Glutamatergic neuron (in vitro differentiated cells): ENCODE results near the gene SYNRG. TPM values are rescaled to one million over a fixed set of nuclear protein-coding genes. Genes with fewer than 3 reads are reported as not detected.

Experiments
- DNase-seq: peaks from one replicate; pipeline ENCODE4 v3.0.0; 2022
- H3K27ac Mint-ChIP-seq: one replicate; pipeline ENCODE4 v1.8.0; 2020; ENCODE audit warnings: mild to moderate bottlenecking, mixed read lengths, inconsistent platforms; ENCODE audit not compliant: unreplicated experiment
- H3K27me3 Mint-ChIP-seq: one replicate; pipeline ENCODE4 v1.8.0; 2020; ENCODE audit warnings: mild to moderate bottlenecking, moderate library complexity, mixed read lengths, inconsistent platforms; ENCODE audit not compliant: unreplicated experiment
- H3K36me3 Mint-ChIP-seq: one replicate; pipeline ENCODE4 v1.8.0; 2020; ENCODE audit warnings: mild to moderate bottlenecking, mixed read lengths, inconsistent platforms; ENCODE audit not compliant: unreplicated experiment
- H3K4me1 Mint-ChIP-seq: one replicate; pipeline ENCODE4 v1.8.0; 2020; ENCODE audit warnings: mild to moderate bottlenecking, low read depth, mixed read lengths, inconsistent platforms; ENCODE audit not compliant: unreplicated experiment
- H3K4me3 Mint-ChIP-seq: one replicate; pipeline ENCODE4 v1.8.0; 2020; ENCODE audit warnings: mild to moderate bottlenecking, mixed read lengths, inconsistent platforms; ENCODE audit not compliant: unreplicated experiment
- H3K9me3 Mint-ChIP-seq: one replicate; pipeline ENCODE4 v1.8.0; 2020; ENCODE audit warnings: mild to moderate bottlenecking, moderate library complexity, mixed read lengths, inconsistent platforms; ENCODE audit not compliant: unreplicated experiment
- long read RNA-seq: library from polyadenylated mRNA; unstranded; transcript quantifications from one replicate; pipeline ENCODE4 v2.0.0, GENCODE V29; 2020; ENCODE audit not compliant: unreplicated experiment
- total RNA-seq: library from RNA; stranded (reverse); fragmentation: NEBNext Ultra II Directional; extraction: Animal tissue kit (Norgen Biotek cat#: 25700); gene quantifications from one replicate; pipeline ENCODE4 v1.2.1, GENCODE V29; 2021; ENCODE audit not compliant: unreplicated experiment
- TF ChIP-seq, protein P1 (sequence below): fragments of 200-600 bp; sonication (generic); IDR thresholded peaks from one replicate; pipeline ENCODE4 v1.5.0; 2021; ENCODE audit not compliant: partially characterized antibody, unreplicated experiment

The SYNRG gene, protein sequence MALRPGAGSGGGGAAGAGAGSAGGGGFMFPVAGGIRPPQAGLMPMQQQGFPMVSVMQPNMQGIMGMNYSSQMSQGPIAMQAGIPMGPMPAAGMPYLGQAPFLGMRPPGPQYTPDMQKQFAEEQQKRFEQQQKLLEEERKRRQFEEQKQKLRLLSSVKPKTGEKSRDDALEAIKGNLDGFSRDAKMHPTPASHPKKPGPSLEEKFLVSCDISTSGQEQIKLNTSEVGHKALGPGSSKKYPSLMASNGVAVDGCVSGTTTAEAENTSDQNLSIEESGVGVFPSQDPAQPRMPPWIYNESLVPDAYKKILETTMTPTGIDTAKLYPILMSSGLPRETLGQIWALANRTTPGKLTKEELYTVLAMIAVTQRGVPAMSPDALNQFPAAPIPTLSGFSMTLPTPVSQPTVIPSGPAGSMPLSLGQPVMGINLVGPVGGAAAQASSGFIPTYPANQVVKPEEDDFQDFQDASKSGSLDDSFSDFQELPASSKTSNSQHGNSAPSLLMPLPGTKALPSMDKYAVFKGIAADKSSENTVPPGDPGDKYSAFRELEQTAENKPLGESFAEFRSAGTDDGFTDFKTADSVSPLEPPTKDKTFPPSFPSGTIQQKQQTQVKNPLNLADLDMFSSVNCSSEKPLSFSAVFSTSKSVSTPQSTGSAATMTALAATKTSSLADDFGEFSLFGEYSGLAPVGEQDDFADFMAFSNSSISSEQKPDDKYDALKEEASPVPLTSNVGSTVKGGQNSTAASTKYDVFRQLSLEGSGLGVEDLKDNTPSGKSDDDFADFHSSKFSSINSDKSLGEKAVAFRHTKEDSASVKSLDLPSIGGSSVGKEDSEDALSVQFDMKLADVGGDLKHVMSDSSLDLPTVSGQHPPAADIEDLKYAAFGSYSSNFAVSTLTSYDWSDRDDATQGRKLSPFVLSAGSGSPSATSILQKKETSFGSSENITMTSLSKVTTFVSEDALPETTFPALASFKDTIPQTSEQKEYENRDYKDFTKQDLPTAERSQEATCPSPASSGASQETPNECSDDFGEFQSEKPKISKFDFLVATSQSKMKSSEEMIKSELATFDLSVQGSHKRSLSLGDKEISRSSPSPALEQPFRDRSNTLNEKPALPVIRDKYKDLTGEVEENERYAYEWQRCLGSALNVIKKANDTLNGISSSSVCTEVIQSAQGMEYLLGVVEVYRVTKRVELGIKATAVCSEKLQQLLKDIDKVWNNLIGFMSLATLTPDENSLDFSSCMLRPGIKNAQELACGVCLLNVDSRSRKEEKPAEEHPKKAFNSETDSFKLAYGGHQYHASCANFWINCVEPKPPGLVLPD (N-terminal part only)
- 65.8 TPM for total RNA-seq
- long read RNA-seq, partial matches to known transcripts, result 5 of 6 reads
- long read RNA-seq, other reads (novel, unspliced or antisense), result 1 of 6 reads

DNA sequence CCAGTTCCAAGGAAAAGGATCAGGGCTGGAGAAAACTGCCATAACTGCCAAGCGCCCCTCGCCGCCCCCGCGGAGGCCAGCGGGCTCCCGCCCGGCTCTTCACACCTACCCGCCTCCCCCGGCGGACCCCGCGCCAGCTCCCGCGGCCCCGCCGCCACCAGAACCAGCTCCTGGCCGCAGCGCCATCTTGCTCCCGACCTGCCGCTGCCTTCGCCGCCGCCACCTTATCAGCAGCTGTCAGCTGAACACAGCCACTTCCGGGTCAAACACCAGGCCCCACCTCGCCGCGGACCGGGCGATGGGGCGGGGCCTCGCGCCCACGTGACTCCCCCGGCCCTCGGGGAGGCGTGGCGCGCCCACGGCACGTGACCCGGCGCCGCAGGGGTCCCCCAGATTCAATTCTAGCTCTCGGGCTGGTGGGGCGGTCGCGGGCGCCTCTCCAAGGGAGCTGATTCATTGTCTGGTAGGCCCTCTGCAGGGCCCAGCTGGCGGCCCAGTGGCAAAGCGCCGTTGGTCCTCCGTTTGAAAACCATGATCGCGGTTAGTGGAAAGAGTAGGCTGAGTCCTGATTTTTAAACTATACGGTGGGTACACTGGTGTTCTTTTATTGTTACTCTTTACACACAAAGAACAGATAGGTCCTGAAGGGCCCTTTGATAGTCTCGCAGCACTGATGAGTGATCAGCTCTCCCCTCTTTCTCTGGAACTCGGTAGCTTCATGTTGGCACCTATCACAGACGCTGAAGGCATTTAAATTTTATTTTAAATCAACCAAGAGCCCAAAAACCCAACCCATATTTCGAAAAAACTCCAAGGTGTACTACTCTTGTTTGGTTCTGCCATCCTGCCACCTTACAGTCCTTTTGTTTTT, at the start of gene SYNRG:
TSS of gene SYNRG (minus strand) at position 249 of the 871 bp plus-strand sequence. CDS start at position 186, 63 bp downstream.
- Mint-ChIP-seq H3K36me3 (no peaks in the 10 kb centered on the region), H3K27ac (peak within 1 kb of the TSS; percentile 96), H3K9me3 (peaks cover 3% of the 10 kb centered on the region), H3K4me3 (peak within 1 kb of the TSS; percentile 93), H3K4me1 (peaks cover 19% of the 10 kb centered on the region), H3K27me3 (peaks cover 1% of the 10 kb centered on the region)
- DNase-seq, result peak; percentile 97
- TF ChIP-seq, protein P1, sequence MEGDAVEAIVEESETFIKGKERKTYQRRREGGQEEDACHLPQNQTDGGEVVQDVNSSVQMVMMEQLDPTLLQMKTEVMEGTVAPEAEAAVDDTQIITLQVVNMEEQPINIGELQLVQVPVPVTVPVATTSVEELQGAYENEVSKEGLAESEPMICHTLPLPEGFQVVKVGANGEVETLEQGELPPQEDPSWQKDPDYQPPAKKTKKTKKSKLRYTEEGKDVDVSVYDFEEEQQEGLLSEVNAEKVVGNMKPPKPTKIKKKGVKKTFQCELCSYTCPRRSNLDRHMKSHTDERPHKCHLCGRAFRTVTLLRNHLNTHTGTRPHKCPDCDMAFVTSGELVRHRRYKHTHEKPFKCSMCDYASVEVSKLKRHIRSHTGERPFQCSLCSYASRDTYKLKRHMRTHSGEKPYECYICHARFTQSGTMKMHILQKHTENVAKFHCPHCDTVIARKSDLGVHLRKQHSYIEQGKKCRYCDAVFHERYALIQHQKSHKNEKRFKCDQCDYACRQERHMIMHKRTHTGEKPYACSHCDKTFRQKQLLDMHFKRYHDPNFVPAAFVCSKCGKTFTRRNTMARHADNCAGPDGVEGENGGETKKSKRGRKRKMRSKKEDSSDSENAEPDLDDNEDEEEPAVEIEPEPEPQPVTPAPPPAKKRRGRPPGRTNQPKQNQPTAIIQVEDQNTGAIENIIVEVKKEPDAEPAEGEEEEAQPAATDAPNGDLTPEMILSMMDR, result peak; percentile 27

DNA sequence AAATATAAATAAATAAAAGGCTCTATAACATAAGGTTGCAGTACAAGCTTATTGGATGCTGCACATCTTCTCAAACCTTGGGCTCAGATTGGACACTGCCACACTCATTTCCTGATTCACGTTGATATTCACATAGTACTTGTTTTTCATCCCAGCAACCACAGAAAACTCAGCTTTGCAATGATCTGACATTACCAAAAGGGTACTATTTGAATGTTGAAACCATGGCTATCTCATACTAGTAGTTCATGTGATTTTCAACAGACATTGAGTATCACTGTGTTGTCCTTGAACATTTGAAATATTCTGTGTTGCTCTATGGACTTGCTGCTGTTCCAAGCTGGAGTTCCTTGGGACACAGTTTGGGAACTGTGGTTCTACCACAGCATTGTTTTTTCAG, 48.0 kb upstream of the SYNRG start:
- H3K27ac Mint-ChIP-seq, result no peak overlapping the region
- H3K9me3 Mint-ChIP-seq, result no peaks in the 10 kb centered on the region
- no peak overlapping the region for H3K4me3 Mint-ChIP-seq
- DNase-seq, result no peak
- no peaks in the 10 kb centered on the region for H3K27me3 Mint-ChIP-seq
- no peaks in the 10 kb centered on the region for H3K4me1 Mint-ChIP-seq
- H3K36me3 Mint-ChIP-seq, result no peaks in the 10 kb centered on the region
- TF ChIP-seq, protein P1, result no peak

DNA sequence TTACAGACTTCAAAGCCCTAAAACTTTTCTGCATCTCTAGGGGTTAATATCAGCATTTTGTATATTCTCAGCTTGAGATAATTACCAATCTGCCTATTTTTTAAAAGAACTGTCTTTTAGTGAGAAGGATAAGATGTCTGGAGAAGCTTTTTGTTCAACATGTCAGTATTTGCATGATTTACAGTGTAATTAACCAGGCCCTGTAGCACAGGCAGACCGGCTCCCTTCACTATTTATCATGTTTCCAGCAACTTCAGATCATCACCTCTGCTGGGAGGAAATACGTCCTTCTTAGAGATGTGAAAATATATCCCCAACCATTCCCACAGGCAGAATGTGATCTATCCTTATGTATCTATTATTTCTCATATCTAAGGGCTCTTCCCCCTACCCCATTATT, 42.6 kb upstream of the SYNRG start:
- Mint-ChIP-seq H3K27ac (no peak overlapping the region), H3K27me3 (no peaks in the 10 kb centered on the region), H3K9me3 (no peaks in the 10 kb centered on the region), H3K36me3 (no peaks in the 10 kb centered on the region), H3K4me3 (no peak overlapping the region), H3K4me1 (no peaks in the 10 kb centered on the region)
- TF ChIP-seq, protein P1, result no peak
- no peak for DNase-seq

DNA sequence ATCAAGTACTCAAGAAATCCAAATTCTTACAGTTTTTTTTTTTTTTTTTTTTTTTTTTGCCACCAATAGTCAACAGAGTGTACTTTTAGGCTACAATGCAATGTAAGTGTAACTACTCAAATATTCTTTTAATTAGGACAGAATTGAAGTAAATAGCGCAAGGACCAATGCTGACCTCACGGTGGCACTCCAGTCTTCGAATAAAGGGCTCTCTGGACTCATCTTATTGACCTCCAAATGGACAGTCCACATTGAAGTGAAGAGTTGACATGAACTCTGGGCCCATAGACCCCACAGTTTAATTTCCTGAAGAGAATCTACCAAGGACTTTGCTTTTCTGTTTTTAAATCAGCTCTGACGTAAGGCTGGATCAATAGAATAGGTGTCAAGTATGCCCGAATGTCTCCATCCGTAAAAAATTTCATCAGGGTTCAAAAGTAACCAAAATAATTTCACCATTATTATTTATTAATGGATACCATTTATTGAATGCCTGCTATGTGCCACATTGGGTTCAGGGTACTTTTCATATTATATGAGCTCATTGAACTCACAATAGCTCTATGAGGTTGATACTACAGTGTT, 41.3 kb upstream of the SYNRG start:
- TF ChIP-seq, protein P1, result peak; percentile 19
- Mint-ChIP-seq H3K4me3 (no peak overlapping the region), H3K4me1 (no peaks in the 10 kb centered on the region), H3K36me3 (no peaks in the 10 kb centered on the region), H3K27ac (no peak overlapping the region), H3K27me3 (no peaks in the 10 kb centered on the region), H3K9me3 (no peaks in the 10 kb centered on the region)
- DNase-seq, result peak; percentile 52
